Endothelial cell of umbilical vein (primary cell): ENCODE results near the gene RAB11B. TPM values are rescaled to one million over a fixed set of nuclear protein-coding genes. Genes with fewer than 3 reads are reported as not detected.

Experiments used
- BruUV-seq: library from RNA; stranded (reverse); fragments of 400-500 nt; replicated peaks from 2 replicates; lab custom pipeline; 2021; lab: Mats Ljungman, UMichigan
- CTCF ChIA-PET: fragments of 300-600, 350-600 bp; sonication (Branson Sonifier 250); formaldehyde crosslinking; loops from one replicate; lab custom pipeline; 2021; ENCODE audit warnings: antibody characterized with exemption, inconsistent platforms; lab: Charles Lee
- POLR2A ChIA-PET: fragments of 300-600, 350-600 bp; sonication (Branson Sonifier 250); formaldehyde crosslinking; loops from one replicate; lab custom pipeline; 2021; ENCODE audit warnings: antibody characterized with exemption, inconsistent platforms; lab: Charles Lee
- DNase-seq: peaks from one replicate; pipeline ENCODE4 v3.0.0-alpha.2; 2011; ENCODE audit warnings: low read depth, low spot score
- FAIRE-seq: peaks from 2 replicates; lab custom pipeline; 2011; peaks lifted over from hg19 to GRCh38; lab: Jason Lieb, UNC
- H2AFZ ChIP-seq: 2 replicates; pipeline ENCODE4 v1.6.0; 2012; ENCODE audit warnings: low read depth, low read length, control low read depth, inconsistent platforms
- H3K27ac ChIP-seq: 2 replicates; pipeline ENCODE4 v1.5.1; 2011; ENCODE audit warnings: low read depth, mild to moderate bottlenecking, control low read depth, low read length, moderate library complexity; ENCODE audit not compliant: insufficient read depth
- H3K27me3 ChIP-seq, 2 experiments: 2 replicates each; pipeline versions ENCODE4 v1.6.0 to v1.6.1; 2011; ENCODE audit warnings: low read length in 2 of 2, mixed read lengths in 1 of 2; ENCODE audit not compliant: control insufficient read depth in 2 of 2, insufficient read depth in 2 of 2
- H3K36me3 ChIP-seq, 2 experiments: 2 replicates in 1 of 2; 3 replicates in 1 of 2; pipeline ENCODE4 v1.5.1; 2011; ENCODE audit warnings: low read length in 2 of 2, mild to moderate bottlenecking in 1 of 2, moderate library complexity in 1 of 2; ENCODE audit not compliant: control insufficient read depth in 2 of 2, insufficient read depth in 2 of 2; ENCODE audit errors: extremely low read depth in 1 of 2
- H3K4me1 ChIP-seq: 3 replicates; pipeline ENCODE4 v1.5.1; 2011; ENCODE audit warnings: mild to moderate bottlenecking, low read length; ENCODE audit not compliant: control insufficient read depth, insufficient read depth; ENCODE audit errors: extremely low read depth
- H3K4me2 ChIP-seq: 2 replicates; pipeline ENCODE4 v1.6.1; 2011; ENCODE audit warnings: low read length, control low read depth, mixed read lengths; ENCODE audit not compliant: insufficient read depth
- H3K4me3 ChIP-seq, 3 experiments: fragments of 200-600 bp in 1 of 3; sonication (generic), shearing (Covaris generic) in 1 of 3; replicated peaks in 1 of 3; 2 replicates each; pipeline ENCODE4 v1.5.1; 2011 to 2016; ENCODE audit warnings: control low read depth in 3 of 3, low read length in 3 of 3, mild to moderate bottlenecking in 2 of 3, inconsistent platforms in 1 of 3, low read depth in 1 of 3, moderate library complexity in 1 of 3; ENCODE audit not compliant: insufficient read depth in 1 of 3
- H3K79me2 ChIP-seq: 2 replicates; pipeline ENCODE4 v1.6.0; 2012; ENCODE audit warnings: low read length, inconsistent platforms; ENCODE audit not compliant: control insufficient read depth, insufficient read depth
- H3K9ac ChIP-seq: replicated peaks from 2 replicates; pipeline ENCODE3; 2011; ENCODE audit warnings: low read length, control low read depth; ENCODE audit not compliant: insufficient read depth; ENCODE audit errors: extremely low read depth
- H3K9me1 ChIP-seq: replicated peaks from 3 replicates; pipeline ENCODE4 v1.6.0; 2011; ENCODE audit warnings: mild to moderate bottlenecking, low read length; ENCODE audit not compliant: control insufficient read depth, insufficient read depth; ENCODE audit errors: extremely low read depth
- H3K9me3 ChIP-seq: replicated peaks from 2 replicates; pipeline ENCODE4 v1.5.1; 2012; ENCODE audit warnings: low read length, inconsistent platforms; ENCODE audit not compliant: control insufficient read depth, insufficient read depth
- H4K20me1 ChIP-seq: replicated peaks from 2 replicates; pipeline ENCODE3; 2011; ENCODE audit warnings: mild to moderate bottlenecking, low read length; ENCODE audit not compliant: control insufficient read depth, insufficient read depth; ENCODE audit errors: extremely low read depth
- CTCF ChIP-seq, 2 donors: IDR thresholded peaks; 1 replicate in 1 of 2; 2 replicates in 1 of 2; pipeline ENCODE4 v1.5.1; 2011; ENCODE audit warnings: low read length in 2 of 2, mild to moderate bottlenecking in 2 of 2, moderate library complexity in 2 of 2, control low read depth in 1 of 2, inconsistent platforms in 1 of 2, low read depth in 1 of 2; ENCODE audit not compliant: insufficient read depth in 1 of 2; ENCODE audit errors: extremely low read depth in 1 of 2
- EZH2 ChIP-seq: IDR thresholded peaks from 2 replicates; pipeline ENCODE4 v1.6.1; 2012; ENCODE audit warnings: borderline replicate concordance, low read depth, mild to moderate bottlenecking, moderate library complexity, low read length, inconsistent platforms; ENCODE audit not compliant: severe bottlenecking
- FOS ChIP-seq: IDR thresholded peaks from 2 replicates; pipeline ENCODE4 v1.6.1; 2011; ENCODE audit warnings: mild to moderate bottlenecking, low read length, moderate library complexity, borderline replicate concordance; ENCODE audit not compliant: insufficient read depth
- GATA2 ChIP-seq: IDR thresholded peaks from 2 replicates; pipeline ENCODE4 v1.7.0; 2011; ENCODE audit warnings: low read depth, mild to moderate bottlenecking, moderate library complexity, mixed read lengths, low read length; ENCODE audit not compliant: insufficient read length, insufficient read depth
- JUN ChIP-seq: IDR thresholded peaks from 2 replicates; pipeline ENCODE4 v1.6.1; 2011; ENCODE audit warnings: borderline replicate concordance, low read depth; ENCODE audit not compliant: insufficient read length, insufficient read depth
- MAX ChIP-seq: IDR thresholded peaks from 2 replicates; pipeline ENCODE4 v1.6.1; 2011; ENCODE audit not compliant: insufficient read depth, insufficient read length
- MYC ChIP-seq: IDR thresholded peaks from one replicate; pipeline ENCODE4 v1.6.1; 2011; ENCODE audit warnings: mild to moderate bottlenecking, low read depth, low read length
- POLR2A ChIP-seq: IDR thresholded peaks from 2 replicates; pipeline ENCODE4 v1.6.1; 2012; ENCODE audit warnings: low read depth, mild to moderate bottlenecking, control low read depth, low read length
- POLR2AphosphoS5 ChIP-seq: IDR thresholded peaks from 2 replicates; pipeline ENCODE4 v1.6.1; 2012; ENCODE audit warnings: low read depth, mild to moderate bottlenecking, control low read depth, low read length, moderate library complexity; ENCODE audit not compliant: insufficient read depth
- dilution Hi-C: fragments of 300-500 bp; cut with MboI; formaldehyde crosslinking; loops from one replicate; pipeline ENCODE4 v1.15.0; 2019; ENCODE audit warnings: low sequenced_read_pairs; ENCODE audit not compliant: extremely low pct_ligation_motif_present
- intact Hi-C: fragments of 100-400 bp; cut with micrococcal nuclease; formaldehyde crosslinking; loops from one replicate; pipeline ENCODE4 v1.10.0; 2022
- polyA plus RNA-seq, 4 experiments: library from polyadenylated mRNA; depleted of rRNA in 3 of 4; stranded (reverse) in 3 of 4; unstranded in 1 of 4; fragments of >200 nt; gene quantifications; 2 replicates each; pipeline versions ENCODE4 v1.2.1 to v1.2.3, GENCODE V29; 2011 to 2012; ENCODE audit warnings: missing spikeins in 1 of 4
- total RNA-seq: library from RNA; stranded (reverse); gene quantifications from 2 replicates; pipeline ENCODE4 v1.2.3, GENCODE V29; 2021

RAB11B gene
- total and polyA plus RNA-seq, 2 donors (not counting 3 experiments of a cell fraction or from before 2014, with no cell fraction given), result 74.1 to 99.8 TPM

GRCh38 chr19:8438236-8438635 lies 48.1 kb downstream of the RAB11B start:
- dilution Hi-C loops, result no loop called here
- no TSS peak for BruUV-seq
- Histone ChIP-seq H3K9me1 (no peaks in the 10 kb centered on the region), H2AFZ (no peak overlapping the region), H3K36me3 (no peaks in the 10 kb centered on the region), H3K27ac (no peak overlapping the region), H3K79me2 (no peaks in the 10 kb centered on the region), H3K4me2 (no peak overlapping the region), H3K9me3 (no peaks in the 10 kb centered on the region), H3K27me3 (no peaks in the 10 kb centered on the region), H3K9ac (no peak overlapping the region), H4K20me1 (no peaks in the 10 kb centered on the region), H3K4me1 (peaks cover 4% of the 10 kb centered on the region), H3K4me3 (no peak overlapping the region)
- POLR2A ChIA-PET, result interaction anchor here (0.7 kb wide), 1 partner anchor 135 kb away, joined by 4 read pairs; no protein-coding TSS in a partner anchor
- CTCF ChIA-PET, result interaction anchor here (0.8 kb wide), 1 partner anchor 14 kb away, joined by 3 read pairs; no protein-coding TSS in a partner anchor
- intact Hi-C loops, result no loop called here
- FAIRE-seq, result no peak
- DNase-seq, result no peak
- TF ChIP-seq FOS (no peak), POLR2A (no peak), MYC (no peak), CTCF (IDR thresholded peaks at IDR 0.05; ENCODE audit: extremely low read depth in 1 of 2, insufficient read depth in 1 of 2, low read depth in 1 of 2, low read length in 2 of 2) (no peak), MAX (no peak), JUN (no peak), POLR2AphosphoS5 (no peak), EZH2 (no peak), GATA2 (no peak)
